GM12873 (cell line): ENCODE results near the gene SFT2D1.
A peak's percentile ranks its signal among the peaks of the same experiment; 100 is the strongest.

Experiments
- TF ChIP-seq, protein P1 (sequence below): IDR thresholded peaks from 2 replicates; pipeline ENCODE4 v1.5.1; 2012; ENCODE audit warnings: low read depth, mild to moderate bottlenecking, moderate library complexity, low read length, control low read depth; ENCODE audit not compliant: insufficient read depth; ENCODE audit errors: missing control alignments

SFT2D1 gene

GRCh38 chr6:166317261-166318212, 24.8 kb downstream of the SFT2D1 start:
- TF ChIP-seq, protein P1, sequence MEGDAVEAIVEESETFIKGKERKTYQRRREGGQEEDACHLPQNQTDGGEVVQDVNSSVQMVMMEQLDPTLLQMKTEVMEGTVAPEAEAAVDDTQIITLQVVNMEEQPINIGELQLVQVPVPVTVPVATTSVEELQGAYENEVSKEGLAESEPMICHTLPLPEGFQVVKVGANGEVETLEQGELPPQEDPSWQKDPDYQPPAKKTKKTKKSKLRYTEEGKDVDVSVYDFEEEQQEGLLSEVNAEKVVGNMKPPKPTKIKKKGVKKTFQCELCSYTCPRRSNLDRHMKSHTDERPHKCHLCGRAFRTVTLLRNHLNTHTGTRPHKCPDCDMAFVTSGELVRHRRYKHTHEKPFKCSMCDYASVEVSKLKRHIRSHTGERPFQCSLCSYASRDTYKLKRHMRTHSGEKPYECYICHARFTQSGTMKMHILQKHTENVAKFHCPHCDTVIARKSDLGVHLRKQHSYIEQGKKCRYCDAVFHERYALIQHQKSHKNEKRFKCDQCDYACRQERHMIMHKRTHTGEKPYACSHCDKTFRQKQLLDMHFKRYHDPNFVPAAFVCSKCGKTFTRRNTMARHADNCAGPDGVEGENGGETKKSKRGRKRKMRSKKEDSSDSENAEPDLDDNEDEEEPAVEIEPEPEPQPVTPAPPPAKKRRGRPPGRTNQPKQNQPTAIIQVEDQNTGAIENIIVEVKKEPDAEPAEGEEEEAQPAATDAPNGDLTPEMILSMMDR = no peak

DNA sequence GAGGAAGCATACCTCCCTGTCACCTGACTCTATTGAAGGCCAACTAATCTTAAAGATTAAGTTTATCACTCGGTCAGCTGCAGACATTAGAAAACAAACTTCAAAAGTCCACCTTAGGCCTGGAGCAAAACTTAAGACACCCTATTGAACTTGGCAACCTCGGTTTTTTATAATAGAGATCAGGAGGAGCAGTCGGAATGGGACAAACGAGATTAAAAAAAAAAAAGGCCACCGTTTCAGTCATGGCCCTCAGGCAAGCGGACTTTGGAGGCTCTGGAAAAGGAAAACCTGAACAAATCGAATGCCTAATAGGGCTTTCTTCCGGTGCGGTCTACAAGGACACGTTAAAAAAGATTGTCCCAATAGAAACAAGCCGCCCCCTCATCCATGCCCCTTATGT, 26.9 kb downstream of the SFT2D1 start:
- TF ChIP-seq, protein P1 = no peak

GRCh38 chr6:166314454-166314853, 27.9 kb downstream of the SFT2D1 start:
- TF ChIP-seq, protein P1 = no peak

DNA sequence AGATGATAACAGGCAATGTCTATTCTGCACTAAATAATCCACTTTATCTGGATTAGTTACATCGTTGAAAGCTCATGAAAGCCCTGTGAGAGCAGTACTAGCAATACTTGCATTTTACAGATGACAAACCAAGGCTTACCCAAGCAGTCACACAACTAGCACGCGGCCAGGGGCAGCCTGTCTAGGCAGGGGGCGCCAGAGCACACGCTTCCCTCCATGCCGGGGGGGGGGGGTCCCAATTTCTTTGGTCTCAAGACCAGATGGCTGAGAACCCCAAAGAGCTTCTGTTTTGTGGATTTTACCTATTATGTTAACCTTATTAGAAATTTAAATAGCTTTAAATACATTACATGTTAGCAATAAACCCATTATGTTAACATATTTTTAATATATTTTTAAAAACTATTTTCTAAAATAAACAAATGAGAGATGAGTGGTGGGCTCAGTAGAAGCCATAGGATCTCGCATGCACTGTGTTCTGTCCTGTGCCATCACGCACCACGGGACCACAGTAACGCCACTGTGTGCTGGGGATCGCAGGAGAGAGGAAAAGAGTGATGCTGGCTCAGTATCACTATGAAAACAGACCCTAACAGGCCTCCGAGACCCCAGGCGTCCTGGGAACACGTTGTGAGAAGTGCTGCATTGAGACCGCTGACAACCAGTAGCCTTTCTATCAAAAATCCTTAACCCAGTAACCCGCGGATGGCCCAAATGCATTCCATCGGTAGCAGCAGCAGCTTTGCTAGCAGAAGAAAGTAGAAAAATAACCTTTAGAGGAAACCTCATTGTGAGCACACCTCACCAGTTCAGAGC, 28.9 kb downstream of the SFT2D1 start:
- TF ChIP-seq, protein P1 = peak; percentile 77

DNA sequence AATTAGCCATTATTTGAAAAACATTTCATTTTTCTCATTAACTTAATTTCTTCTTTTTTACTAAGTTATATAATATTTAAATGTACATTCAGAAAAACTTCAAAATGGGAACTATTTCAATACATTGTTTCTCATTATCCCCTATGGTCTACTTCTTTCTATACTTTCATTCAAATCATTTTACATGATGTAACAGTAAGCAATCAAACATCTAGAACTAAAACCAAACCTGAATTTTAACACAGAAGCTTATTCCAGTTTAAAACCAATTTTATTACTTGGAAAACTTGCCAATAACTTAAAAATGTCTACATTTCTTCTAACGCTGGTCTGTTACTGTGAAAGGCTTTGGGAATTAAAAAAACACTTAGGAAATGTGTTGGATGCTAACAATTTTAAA, 29.5 kb downstream of the SFT2D1 start:
- TF ChIP-seq, protein P1 = no peak

- TF ChIP-seq, protein P1 = no peak
These were observed 31.7 kb downstream of the SFT2D1 start for GRCh38 chr6:166310634-166311033.

DNA sequence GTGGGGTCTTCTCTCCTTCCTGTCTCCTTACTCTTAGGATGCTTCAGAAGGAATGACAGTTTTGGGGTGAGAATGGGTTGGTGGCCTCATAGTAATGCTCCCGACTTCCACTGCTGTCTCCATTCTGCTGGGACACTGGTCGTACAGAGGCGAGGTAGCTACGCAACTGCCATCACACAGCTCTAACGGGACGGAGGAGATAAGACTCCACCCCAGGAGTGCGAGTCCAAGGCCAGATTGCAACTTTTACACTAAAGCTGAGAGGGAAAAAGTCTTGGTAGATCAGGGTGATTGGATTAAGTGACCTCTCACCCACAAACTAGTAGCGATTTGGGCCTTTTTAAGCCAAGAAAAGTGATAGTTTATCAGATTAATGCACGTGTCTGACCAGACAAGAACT, 32.4 kb downstream of the SFT2D1 start:
- TF ChIP-seq, protein P1 = no peak
